Osteocyte (in vitro differentiated cells): ENCODE data around the gene CACNG4. TPM values are rescaled to one million over a fixed set of nuclear protein-coding genes. Genes with fewer than 3 reads are reported as not detected.

Experiments
- DNase-seq: peaks from one replicate; pipeline ENCODE4 v3.0.0; 2021; ENCODE audit warnings: mixed read lengths; ENCODE audit not compliant: unreplicated experiment; ENCODE audit errors: extremely low spot score
- H3K27ac Mint-ChIP-seq: one replicate; pipeline ENCODE4 v1.8.0; 2021; ENCODE audit warnings: mild to moderate bottlenecking, mixed read lengths; ENCODE audit not compliant: unreplicated experiment
- H3K27me3 Mint-ChIP-seq: one replicate; pipeline ENCODE4 v1.8.0; 2021; ENCODE audit warnings: mixed read lengths; ENCODE audit not compliant: unreplicated experiment
- H3K36me3 Mint-ChIP-seq: one replicate; pipeline ENCODE4 v1.8.0; 2021; ENCODE audit warnings: mixed read lengths; ENCODE audit not compliant: unreplicated experiment
- H3K4me1 Mint-ChIP-seq: one replicate; pipeline ENCODE4 v1.8.0; 2021; ENCODE audit warnings: mixed read lengths; ENCODE audit not compliant: unreplicated experiment
- H3K4me3 Mint-ChIP-seq: one replicate; pipeline ENCODE4 v1.8.0; 2021; ENCODE audit warnings: mild to moderate bottlenecking, moderate library complexity, mixed read lengths; ENCODE audit not compliant: unreplicated experiment
- H3K9me3 Mint-ChIP-seq: one replicate; pipeline ENCODE4 v1.8.0; 2021; ENCODE audit warnings: mixed read lengths; ENCODE audit not compliant: unreplicated experiment
- total RNA-seq: library from RNA; stranded (reverse); gene quantifications from 2 replicates; pipeline ENCODE4 v1.2.1, GENCODE V29; 2021
- TF ChIP-seq, protein P1 (sequence below): fragments of 200-600 bp; sonication (generic); IDR thresholded peaks from 2 replicates; pipeline ENCODE4 v1.5.0; 2021; ENCODE audit warnings: antibody characterized with exemption, mild to moderate bottlenecking, moderate library complexity

The CACNG4 gene
- total RNA-seq, 1 donor from 2014 or later = 5.6 TPM

DNA sequence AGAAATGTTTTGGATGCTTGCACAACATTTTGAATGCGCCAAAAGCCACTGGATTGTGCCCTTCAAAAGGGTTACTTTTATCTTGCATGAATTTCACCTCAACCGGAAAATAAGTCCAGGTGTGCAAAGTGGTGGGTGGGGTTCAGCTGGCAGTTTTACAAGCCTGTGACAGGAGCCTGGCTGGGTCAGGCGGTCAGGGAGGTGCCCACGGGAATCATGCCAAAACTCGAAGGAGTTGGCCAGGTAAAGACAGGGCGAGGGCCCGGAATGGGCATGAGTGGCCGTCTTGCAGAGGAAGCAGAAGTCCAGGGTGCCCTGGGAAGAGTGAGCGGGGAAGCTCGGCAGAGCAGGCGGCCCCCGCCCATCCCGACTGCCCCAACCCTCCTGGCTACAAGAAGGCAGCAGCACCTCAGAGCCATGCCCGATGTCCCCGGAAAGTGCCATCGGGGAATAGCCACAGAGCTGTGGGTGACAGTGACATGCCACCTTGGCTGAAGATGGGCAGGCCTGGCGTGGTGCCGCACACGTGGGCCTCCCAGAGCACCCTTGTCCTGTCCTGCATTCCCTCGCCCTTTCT lies 60.8 kb downstream of the CACNG4 start:
- no peak overlapping the region for H3K27ac Mint-ChIP-seq
- DNase-seq = no peak
- H3K27me3 Mint-ChIP-seq = no peaks in the 10 kb centered on the region
- no peaks in the 10 kb centered on the region for H3K4me1 Mint-ChIP-seq
- no peaks in the 10 kb centered on the region for H3K36me3 Mint-ChIP-seq
- no peak overlapping the region for H3K4me3 Mint-ChIP-seq
- no peaks in the 10 kb centered on the region for H3K9me3 Mint-ChIP-seq
- TF ChIP-seq, protein P1, sequence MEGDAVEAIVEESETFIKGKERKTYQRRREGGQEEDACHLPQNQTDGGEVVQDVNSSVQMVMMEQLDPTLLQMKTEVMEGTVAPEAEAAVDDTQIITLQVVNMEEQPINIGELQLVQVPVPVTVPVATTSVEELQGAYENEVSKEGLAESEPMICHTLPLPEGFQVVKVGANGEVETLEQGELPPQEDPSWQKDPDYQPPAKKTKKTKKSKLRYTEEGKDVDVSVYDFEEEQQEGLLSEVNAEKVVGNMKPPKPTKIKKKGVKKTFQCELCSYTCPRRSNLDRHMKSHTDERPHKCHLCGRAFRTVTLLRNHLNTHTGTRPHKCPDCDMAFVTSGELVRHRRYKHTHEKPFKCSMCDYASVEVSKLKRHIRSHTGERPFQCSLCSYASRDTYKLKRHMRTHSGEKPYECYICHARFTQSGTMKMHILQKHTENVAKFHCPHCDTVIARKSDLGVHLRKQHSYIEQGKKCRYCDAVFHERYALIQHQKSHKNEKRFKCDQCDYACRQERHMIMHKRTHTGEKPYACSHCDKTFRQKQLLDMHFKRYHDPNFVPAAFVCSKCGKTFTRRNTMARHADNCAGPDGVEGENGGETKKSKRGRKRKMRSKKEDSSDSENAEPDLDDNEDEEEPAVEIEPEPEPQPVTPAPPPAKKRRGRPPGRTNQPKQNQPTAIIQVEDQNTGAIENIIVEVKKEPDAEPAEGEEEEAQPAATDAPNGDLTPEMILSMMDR = no peak

DNA sequence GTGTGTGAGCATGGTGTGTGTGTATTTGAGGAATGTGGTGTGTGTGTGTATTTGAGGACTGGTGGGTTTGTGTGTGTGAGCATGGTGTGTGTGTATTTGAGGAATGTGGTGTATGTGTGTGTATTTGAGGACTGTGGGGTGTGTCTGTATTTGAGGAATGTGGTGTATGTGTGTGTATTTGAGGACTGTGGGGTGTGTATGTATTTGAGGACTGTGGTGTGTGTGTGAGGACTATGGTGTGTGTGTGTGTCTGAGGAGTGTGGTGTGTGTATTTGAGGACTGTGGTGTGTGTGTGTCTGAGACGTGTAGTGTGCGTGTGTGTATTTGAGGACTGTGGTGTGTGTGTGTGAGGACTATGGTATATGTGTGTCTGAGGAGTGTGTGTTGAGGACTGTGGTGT lies 61.8 kb downstream of the CACNG4 start:
- no peaks in the 10 kb centered on the region for H3K9me3 Mint-ChIP-seq
- H3K4me1 Mint-ChIP-seq = no peaks in the 10 kb centered on the region
- no peak overlapping the region for H3K4me3 Mint-ChIP-seq
- H3K27ac Mint-ChIP-seq = no peak overlapping the region
- H3K27me3 Mint-ChIP-seq = no peaks in the 10 kb centered on the region
- TF ChIP-seq, protein P1 = no peak
- no peak for DNase-seq
- no peaks in the 10 kb centered on the region for H3K36me3 Mint-ChIP-seq

DNA sequence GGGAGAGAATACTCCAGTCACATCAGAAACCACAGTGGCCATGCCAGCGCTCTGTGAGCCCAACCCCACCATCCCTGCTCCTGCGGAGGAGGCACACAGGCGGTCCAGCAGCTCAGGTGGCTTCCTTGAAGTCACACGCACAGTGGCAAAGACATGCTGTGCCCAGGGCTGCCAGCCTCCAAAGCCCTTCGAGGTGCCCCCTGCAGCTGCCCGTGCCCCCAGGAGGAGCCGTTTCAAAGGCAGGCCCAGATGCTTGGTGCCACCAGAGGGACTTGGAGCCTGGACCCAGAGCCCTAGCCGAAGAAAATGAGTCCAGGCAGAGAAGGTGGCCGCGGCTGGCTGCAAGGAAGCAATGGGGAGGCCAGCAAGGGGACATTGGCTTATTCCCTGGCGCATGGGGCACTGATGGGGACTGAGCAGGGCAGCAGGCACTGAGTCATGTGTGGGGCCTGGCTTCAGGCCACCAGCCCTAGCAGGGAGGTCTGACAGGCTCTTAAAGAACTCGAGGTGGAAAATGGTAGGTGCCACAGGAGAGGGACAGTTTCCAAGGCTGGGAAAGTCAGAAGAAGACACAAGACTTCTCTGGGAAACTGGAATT lies 62.6 kb downstream of the CACNG4 start:
- TF ChIP-seq, protein P1 = no peak
- Mint-ChIP-seq H3K4me3 (no peak overlapping the region), H3K27ac (no peak overlapping the region), H3K4me1 (no peaks in the 10 kb centered on the region), H3K36me3 (no peaks in the 10 kb centered on the region), H3K27me3 (no peaks in the 10 kb centered on the region), H3K9me3 (no peaks in the 10 kb centered on the region)
- DNase-seq = no peak

DNA sequence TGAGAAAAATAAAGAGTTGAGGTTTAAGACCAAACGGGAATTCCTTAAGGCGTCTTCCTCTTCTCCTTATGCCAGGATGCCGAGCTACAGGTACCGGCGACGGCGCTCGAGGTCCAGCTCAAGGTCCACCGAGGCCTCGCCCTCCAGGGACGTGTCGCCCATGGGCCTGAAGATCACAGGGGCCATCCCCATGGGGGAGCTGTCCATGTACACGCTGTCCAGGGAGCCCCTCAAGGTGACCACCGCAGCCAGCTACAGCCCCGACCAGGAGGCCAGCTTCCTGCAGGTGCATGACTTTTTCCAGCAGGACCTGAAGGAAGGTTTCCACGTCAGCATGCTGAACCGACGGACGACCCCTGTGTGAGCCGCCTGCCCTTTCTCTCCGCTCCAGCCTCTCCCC lies 66.1 kb downstream of the CACNG4 start:
- Mint-ChIP-seq H3K27me3 (no peaks in the 10 kb centered on the region), H3K27ac (no peak overlapping the region), H3K9me3 (no peaks in the 10 kb centered on the region), H3K4me3 (no peak overlapping the region), H3K4me1 (no peaks in the 10 kb centered on the region), H3K36me3 (no peaks in the 10 kb centered on the region)
- TF ChIP-seq, protein P1 = no peak
- DNase-seq = no peak

DNA sequence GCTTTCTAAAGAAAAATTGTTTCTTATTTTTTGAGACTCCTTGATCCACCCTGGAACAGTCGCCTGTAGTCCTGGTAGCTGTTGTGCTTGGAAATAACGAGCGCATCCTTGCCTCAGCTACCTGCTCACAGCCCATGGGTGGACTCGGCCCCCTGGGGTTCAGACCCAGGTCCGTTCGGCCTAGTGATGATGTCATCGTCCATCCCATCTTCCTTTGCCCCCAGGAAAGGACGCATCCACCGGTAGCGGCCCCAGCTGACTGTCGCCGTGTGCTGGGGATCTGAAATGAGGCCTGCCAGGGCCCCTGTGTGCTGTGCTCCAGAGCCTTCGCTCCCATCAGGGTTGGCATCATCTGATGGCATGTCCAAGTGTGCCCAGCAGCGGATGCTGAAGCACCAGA lies 67.9 kb downstream of the CACNG4 start:
- no peak overlapping the region for H3K27ac Mint-ChIP-seq
- no peaks in the 10 kb centered on the region for H3K36me3 Mint-ChIP-seq
- TF ChIP-seq, protein P1 = no peak
- no peak overlapping the region for H3K4me3 Mint-ChIP-seq
- DNase-seq = no peak
- no peaks in the 10 kb centered on the region for H3K27me3 Mint-ChIP-seq
- H3K4me1 Mint-ChIP-seq = no peaks in the 10 kb centered on the region
- no peaks in the 10 kb centered on the region for H3K9me3 Mint-ChIP-seq
